OCI-LY7 (cell line): ENCODE results near the gene ZFYVE28. TPM values are rescaled to one million over a fixed set of nuclear protein-coding genes. Genes with fewer than 3 reads are reported as not detected.

ENCODE experiments used
- BruUV-seq: library from RNA; stranded (reverse); fragments of 400-500 nt; replicated peaks from 2 replicates; lab custom pipeline; 2021; lab: Mats Ljungman, UMichigan
- CTCF ChIA-PET: fragments of 300-600 bp; sonication (Branson Sonifier 250); formaldehyde crosslinking; loops from one replicate; lab custom pipeline; 2022; ENCODE audit warnings: antibody characterized with exemption; ENCODE audit not compliant: unreplicated experiment; lab: Charles Lee
- POLR2A ChIA-PET: fragments of 300-600 bp; sonication (Branson Sonifier 250); formaldehyde crosslinking; loops from one replicate; lab custom pipeline; 2022; ENCODE audit warnings: antibody characterized with exemption; lab: Charles Lee
- DNase-seq: peaks from one replicate; pipeline ENCODE4 v3.0.0-alpha.2; 2015; ENCODE audit warnings: low spot score
- H2AFZ ChIP-seq: fragments of 200-600 bp; sonication (generic), shearing (Covaris generic); 2 replicates; pipeline ENCODE4 v1.6.1; 2014; ENCODE audit warnings: mild to moderate bottlenecking, antibody characterized with exemption, low read length, moderate library complexity
- H3K27ac ChIP-seq: fragments of 200-600 bp; sonication (generic); 2 replicates; pipeline ENCODE4 v1.5.1; 2014; ENCODE audit warnings: mixed run types, low read depth, mild to moderate bottlenecking, moderate library complexity, low read length, inconsistent platforms; ENCODE audit not compliant: poor library complexity, severe bottlenecking
- H3K36me3 ChIP-seq: fragments of 200-600 bp; sonication (generic); 2 replicates; pipeline ENCODE4 v1.6.1; 2014; ENCODE audit warnings: mild to moderate bottlenecking, antibody characterized with exemption, low read length, moderate library complexity, mixed read lengths; ENCODE audit not compliant: insufficient read depth
- H3K4me1 ChIP-seq: fragments of 200-600 bp; sonication (generic); 2 replicates; pipeline ENCODE4 v1.5.1; 2014; ENCODE audit warnings: mild to moderate bottlenecking, low read length; ENCODE audit not compliant: insufficient read depth, poor library complexity, severe bottlenecking
- H3K4me2 ChIP-seq: fragments of 200-600 bp; sonication (generic); 2 replicates; pipeline ENCODE4 v1.6.1; 2014; ENCODE audit warnings: mild to moderate bottlenecking, low read length
- H3K4me3 ChIP-seq: fragments of 200-600 bp; sonication (generic); 2 replicates; pipeline ENCODE4 v1.5.1; 2014; ENCODE audit warnings: mild to moderate bottlenecking, low read depth, low read length; ENCODE audit not compliant: poor library complexity, severe bottlenecking
- H3K79me2 ChIP-seq: fragments of 200-600 bp; sonication (generic); 2 replicates; pipeline ENCODE4 v1.6.1; 2016; ENCODE audit warnings: low read depth, mild to moderate bottlenecking, low read length, moderate library complexity, mixed read lengths; ENCODE audit not compliant: insufficient read depth
- H3K9me2 ChIP-seq: fragments of 200-600 bp; sonication (generic); 2 replicates; pipeline ENCODE4 v1.6.1; 2016; ENCODE audit warnings: mild to moderate bottlenecking, low read length, mixed read lengths; ENCODE audit not compliant: insufficient read depth
- H3K9me3 ChIP-seq: fragments of 200-600 bp; sonication (generic); 2 replicates; pipeline ENCODE4 v1.6.1; 2014; ENCODE audit warnings: mild to moderate bottlenecking, mixed run types, low read length, mixed read lengths
- H4K20me1 ChIP-seq: fragments of 200-600 bp; sonication (generic); 2 replicates; pipeline ENCODE4 v1.6.1; 2014; ENCODE audit warnings: mild to moderate bottlenecking, antibody characterized with exemption, low read length, moderate library complexity, mixed read lengths; ENCODE audit not compliant: insufficient read depth
- CTCF ChIP-seq: fragments of 200-600 bp; sonication (generic); conservative IDR thresholded peaks from 2 replicates; pipeline ENCODE4 v1.5.1; 2014; ENCODE audit warnings: mild to moderate bottlenecking, antibody characterized with exemption, low read length, moderate library complexity, mixed read lengths
- EZH2phosphoT487 ChIP-seq: fragments of 200-600 bp; sonication (generic); IDR thresholded peaks from 2 replicates; pipeline ENCODE4 v1.6.1; 2018; ENCODE audit warnings: low read depth, borderline replicate concordance, mild to moderate bottlenecking, mixed run types, antibody characterized with exemption, low read length, moderate library complexity, mixed read lengths
- intact Hi-C: fragments of 100-400 bp; cut with micrococcal nuclease; formaldehyde crosslinking; loops from one replicate; pipeline ENCODE4 v1.10.0; 2022; ENCODE audit not compliant: unreplicated experiment
- total RNA-seq, 2 experiments: library from RNA; depleted of rRNA in 1 of 2; stranded (reverse); fragments of >200 nt in 1 of 2; shearing (Covaris generic) in 1 of 2; gene quantifications; 2 replicates each; pipeline ENCODE4 v1.2.3, GENCODE V29; 2014 to 2022

ZFYVE28 gene
- total RNA-seq, 2 experiments from 2014 or later, result 0.32 TPM; not detected in 1

DNA sequence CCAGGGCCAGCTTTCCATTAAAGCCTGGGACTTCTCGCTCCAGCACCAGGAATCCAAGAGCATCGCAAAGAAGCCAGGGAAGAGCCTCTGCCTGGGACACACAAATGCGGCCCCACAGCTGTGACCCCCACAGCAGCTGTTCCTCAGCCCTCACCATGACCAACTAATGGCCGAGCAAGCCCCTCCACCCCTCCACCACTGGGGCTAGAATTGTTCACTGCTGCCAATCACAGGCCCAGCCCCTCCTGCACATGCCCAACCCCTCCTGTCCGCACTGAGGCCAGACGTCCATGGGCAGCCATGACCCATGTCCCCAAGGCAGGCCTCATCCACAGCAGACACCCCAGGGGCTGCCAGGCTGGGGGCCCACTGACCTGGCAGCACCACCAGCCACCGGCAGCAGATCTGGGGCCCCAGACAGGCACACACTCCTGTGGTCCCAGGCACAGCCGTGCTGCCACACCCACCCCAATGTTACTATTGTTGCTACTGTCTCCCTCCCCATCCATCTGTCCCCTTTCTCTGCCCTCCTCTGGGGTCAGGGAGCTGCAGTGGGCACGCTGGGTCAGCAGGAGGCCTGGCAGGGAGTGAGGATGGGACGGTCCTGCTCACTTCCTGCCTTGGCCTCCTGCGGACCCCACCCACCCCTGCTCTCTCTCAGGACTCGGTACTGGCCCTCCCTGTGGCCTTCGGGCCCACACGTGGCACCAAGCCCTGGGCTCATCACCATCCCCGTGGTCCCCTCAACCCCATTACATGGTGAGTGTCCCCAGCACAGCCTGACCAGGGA is 56.0 kb downstream of the ZFYVE28 start:
- Histone ChIP-seq H3K4me3 (no peak overlapping the region), H3K36me3 (no peaks in the 10 kb centered on the region), H3K4me2 (no peak overlapping the region), H3K9me3 (no peaks in the 10 kb centered on the region), H3K9me2 (no peaks in the 10 kb centered on the region), H3K27ac (no peak overlapping the region), H4K20me1 (no peaks in the 10 kb centered on the region), H3K79me2 (no peaks in the 10 kb centered on the region), H3K4me1 (no peaks in the 10 kb centered on the region), H2AFZ (no peak overlapping the region)
- POLR2A ChIA-PET, result no interaction called here
- no peak for DNase-seq
- intact Hi-C loops, result no loop called here
- TF ChIP-seq EZH2phosphoT487 (no peak), CTCF (no peak)
- BruUV-seq, result no TSS peak
- CTCF ChIA-PET, result no interaction called here

- no peaks in the 10 kb centered on the region for H4K20me1 ChIP-seq
- ChIA-PET POLR2A (interaction anchor here (0.6 kb wide), 1 partner anchor 98 kb away, joined by 4 read pairs; no protein-coding TSS in a partner anchor), CTCF (no interaction called here)
- no peaks in the 10 kb centered on the region for H3K4me1 ChIP-seq
- no peak for DNase-seq
- TF ChIP-seq CTCF (no peak), EZH2phosphoT487 (no peak)
- intact Hi-C loops, result no loop called here
- H3K27ac ChIP-seq, result no peak overlapping the region
- no peak overlapping the region for H2AFZ ChIP-seq
- H3K9me3 ChIP-seq, result no peaks in the 10 kb centered on the region
- H3K79me2 ChIP-seq, result no peaks in the 10 kb centered on the region
- BruUV-seq, result no TSS peak
- no peaks in the 10 kb centered on the region for H3K36me3 ChIP-seq
- H3K4me3 ChIP-seq, result no peak overlapping the region
- no peak overlapping the region for H3K4me2 ChIP-seq
- no peaks in the 10 kb centered on the region for H3K9me2 ChIP-seq
These were observed 56.8 kb downstream of the ZFYVE28 start for GRCh38 chr4:2361366-2362265.
